RWPE2 (cell line): ENCODE measurements around the gene LARP4B.

ENCODE experiments used
- ATAC-seq: fragments of 200-7000 bp; cut with Tn5 transposase; 3 replicates; pipeline ENCODE4 v1.9.1; 2021; ENCODE audit warnings: low read depth
- DNase-seq: peaks from one replicate; pipeline ENCODE4 v3.0.0-alpha.2; 2020; ENCODE audit warnings: low spot score
- H3K27ac ChIP-seq: fragments of 450-650 bp; 2 replicates; pipeline ENCODE4 v1.5.1; 2017; ENCODE audit warnings: mild to moderate bottlenecking; ENCODE audit not compliant: poor library complexity, severe bottlenecking
- H3K27me3 ChIP-seq: fragments of 250-450 bp; sonication (Bioruptor Pico); 2 replicates; pipeline ENCODE4 v1.5.1; 2021; ENCODE audit warnings: mild to moderate bottlenecking, moderate library complexity; ENCODE audit not compliant: insufficient read depth, poor library complexity, severe bottlenecking
- H3K36me3 ChIP-seq: fragments of 250-450 bp; sonication (Bioruptor Pico); 2 replicates; pipeline ENCODE4 v1.5.1; 2020; ENCODE audit warnings: low read depth, mild to moderate bottlenecking, moderate library complexity
- H3K4me1 ChIP-seq: fragments of 250-450 bp; sonication (Bioruptor Pico); 2 replicates; pipeline ENCODE4 v1.5.1; 2021; ENCODE audit warnings: mild to moderate bottlenecking, moderate library complexity; ENCODE audit not compliant: insufficient read depth, poor library complexity, severe bottlenecking
- H3K4me3 ChIP-seq: fragments of 250-450 bp; sonication (Bioruptor Pico); 2 replicates; pipeline ENCODE4 v1.5.1; 2021; ENCODE audit warnings: mild to moderate bottlenecking, moderate library complexity; ENCODE audit not compliant: severe bottlenecking
- H3K9me3 ChIP-seq: fragments of 250-450 bp; sonication (Bioruptor Pico); 2 replicates; pipeline ENCODE4 v1.5.1; 2021; ENCODE audit warnings: mild to moderate bottlenecking, moderate library complexity; ENCODE audit not compliant: severe bottlenecking
- TF ChIP-seq, protein P1 (sequence below): fragments of 450-650 bp; IDR thresholded peaks from one replicate; pipeline ENCODE4 v1.5.1; 2017; ENCODE audit warnings: mild to moderate bottlenecking, moderate library complexity; ENCODE audit not compliant: poor library complexity, severe bottlenecking

The LARP4B gene

DNA sequence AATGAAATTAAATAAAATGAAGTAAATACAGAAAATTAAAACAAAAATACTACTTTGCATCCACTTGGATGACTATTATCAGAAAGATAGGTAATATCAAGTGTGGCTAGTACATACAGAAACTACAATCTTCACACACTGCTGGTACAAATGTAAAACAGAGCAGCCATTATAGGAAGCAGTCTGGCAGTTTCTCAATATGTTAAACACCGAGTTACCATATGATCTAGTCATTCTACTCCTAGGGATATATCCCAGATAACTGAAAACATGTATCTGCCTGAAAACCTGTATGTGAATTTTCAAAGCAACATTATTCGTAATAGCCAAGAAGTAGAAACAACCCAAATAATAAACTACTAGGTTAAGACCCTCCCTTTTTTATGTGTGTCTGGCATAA is 33.4 kb downstream of the LARP4B start:
- Histone ChIP-seq H3K27ac (no peak overlapping the region), H3K9me3 (no peaks in the 10 kb centered on the region), H3K27me3 (no peaks in the 10 kb centered on the region), H3K4me3 (no peak overlapping the region), H3K36me3 (peaks cover 12% of the 10 kb centered on the region), H3K4me1 (no peaks in the 10 kb centered on the region)
- ATAC-seq (no peak), DNase-seq (no peak)
- TF ChIP-seq, protein P1, sequence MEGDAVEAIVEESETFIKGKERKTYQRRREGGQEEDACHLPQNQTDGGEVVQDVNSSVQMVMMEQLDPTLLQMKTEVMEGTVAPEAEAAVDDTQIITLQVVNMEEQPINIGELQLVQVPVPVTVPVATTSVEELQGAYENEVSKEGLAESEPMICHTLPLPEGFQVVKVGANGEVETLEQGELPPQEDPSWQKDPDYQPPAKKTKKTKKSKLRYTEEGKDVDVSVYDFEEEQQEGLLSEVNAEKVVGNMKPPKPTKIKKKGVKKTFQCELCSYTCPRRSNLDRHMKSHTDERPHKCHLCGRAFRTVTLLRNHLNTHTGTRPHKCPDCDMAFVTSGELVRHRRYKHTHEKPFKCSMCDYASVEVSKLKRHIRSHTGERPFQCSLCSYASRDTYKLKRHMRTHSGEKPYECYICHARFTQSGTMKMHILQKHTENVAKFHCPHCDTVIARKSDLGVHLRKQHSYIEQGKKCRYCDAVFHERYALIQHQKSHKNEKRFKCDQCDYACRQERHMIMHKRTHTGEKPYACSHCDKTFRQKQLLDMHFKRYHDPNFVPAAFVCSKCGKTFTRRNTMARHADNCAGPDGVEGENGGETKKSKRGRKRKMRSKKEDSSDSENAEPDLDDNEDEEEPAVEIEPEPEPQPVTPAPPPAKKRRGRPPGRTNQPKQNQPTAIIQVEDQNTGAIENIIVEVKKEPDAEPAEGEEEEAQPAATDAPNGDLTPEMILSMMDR, result no peak

DNA sequence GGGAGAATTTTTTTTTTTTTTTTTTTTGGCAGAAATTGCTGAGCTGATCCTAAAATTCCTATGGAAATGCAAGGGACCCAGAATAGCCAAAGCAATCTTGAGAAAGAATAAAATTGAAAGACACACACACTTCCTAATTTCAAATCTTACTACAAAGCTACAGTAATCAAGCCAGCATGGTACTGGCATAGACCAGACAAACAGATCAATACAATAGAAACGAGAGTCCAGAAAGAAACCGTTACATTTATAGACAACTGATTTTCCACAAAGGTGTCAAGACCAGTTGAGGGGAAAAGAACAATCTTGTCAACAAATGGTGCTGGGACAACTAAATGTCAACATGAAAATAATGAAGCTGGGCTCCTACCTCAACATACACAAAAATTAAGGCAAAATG is 34.5 kb downstream of the LARP4B start:
- no peak for DNase-seq
- TF ChIP-seq, protein P1, result no peak
- Histone ChIP-seq H3K4me3 (no peak overlapping the region), H3K9me3 (no peaks in the 10 kb centered on the region), H3K4me1 (no peaks in the 10 kb centered on the region), H3K27ac (no peak overlapping the region), H3K36me3 (peaks cover 9% of the 10 kb centered on the region; the same call in 1 of the 2 replicates), H3K27me3 (no peaks in the 10 kb centered on the region)
- ATAC-seq, result no peak

DNA sequence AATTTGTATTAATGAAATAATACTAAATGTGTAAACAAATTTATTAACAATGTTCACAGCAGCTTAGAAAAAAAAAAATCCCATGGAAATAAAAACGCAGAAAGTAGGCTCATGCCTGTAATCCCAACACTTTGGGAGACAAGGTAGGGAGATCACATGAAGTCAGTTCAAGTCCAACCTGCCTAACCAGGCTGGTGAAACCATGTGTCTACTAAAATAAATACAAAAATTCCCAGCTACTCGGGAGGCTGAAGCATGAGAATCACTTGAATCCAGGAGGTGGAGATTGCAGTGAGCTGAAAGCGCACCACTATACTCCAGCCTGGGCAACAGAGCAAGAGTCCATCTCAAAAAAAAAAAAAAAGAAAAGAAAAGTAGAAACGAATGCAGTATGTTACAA is 36.2 kb downstream of the LARP4B start:
- H3K36me3 ChIP-seq, result peaks cover 5% of the 10 kb centered on the region; the same call in 1 of the 2 replicates
- H3K9me3 ChIP-seq, result no peaks in the 10 kb centered on the region
- TF ChIP-seq, protein P1, result no peak
- no peak overlapping the region for H3K27ac ChIP-seq
- H3K4me1 ChIP-seq, result no peaks in the 10 kb centered on the region
- no peaks in the 10 kb centered on the region for H3K27me3 ChIP-seq
- DNase-seq, result no peak
- H3K4me3 ChIP-seq, result no peak overlapping the region
- no peak for ATAC-seq

DNA sequence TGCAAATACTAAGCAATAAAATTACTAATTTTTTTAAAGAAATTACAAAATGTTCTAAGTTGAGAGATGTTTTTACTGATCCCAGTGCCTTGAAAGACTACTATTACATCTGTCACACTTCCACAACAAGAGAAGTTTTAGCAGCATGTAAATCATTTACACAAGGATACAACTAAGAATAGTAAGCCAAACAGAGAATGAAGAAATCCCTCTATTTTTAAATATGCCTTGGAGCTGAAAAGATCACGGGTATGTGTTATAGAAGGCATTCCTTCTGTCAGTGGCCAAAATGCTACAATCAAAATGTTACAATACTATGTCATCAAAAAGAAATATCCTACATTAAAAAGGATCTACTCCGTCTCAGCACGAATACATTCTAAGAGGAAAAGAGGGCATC is 52.6 kb downstream of the LARP4B start:
- H3K36me3 ChIP-seq, result peaks cover 65% of the 10 kb centered on the region
- no peak for DNase-seq

DNA sequence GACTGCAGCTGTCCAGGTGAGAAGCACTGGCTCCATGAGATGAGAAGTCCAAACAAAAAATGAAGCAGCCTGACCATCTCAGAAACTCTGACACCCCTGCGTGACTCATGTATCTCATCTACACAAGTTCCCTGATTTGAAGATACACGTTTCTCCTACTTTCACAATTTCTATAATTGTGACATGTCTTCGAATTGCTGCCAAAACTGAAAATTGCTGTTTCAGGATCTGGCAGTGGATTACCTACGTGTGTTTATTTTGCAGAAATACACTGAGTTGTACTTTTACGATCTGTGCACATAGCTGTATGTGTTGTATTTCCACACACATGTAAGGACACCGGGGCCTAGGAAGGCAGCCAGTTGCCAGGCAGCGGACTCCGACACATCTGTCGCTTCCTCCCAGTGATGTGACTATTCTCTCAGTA is 53.2 kb downstream of the LARP4B start:
- H3K4me1 ChIP-seq, result no peaks in the 10 kb centered on the region
- ATAC-seq (no peak), DNase-seq (no peak)
- H3K9me3 ChIP-seq, result no peaks in the 10 kb centered on the region
- no peaks in the 10 kb centered on the region for H3K27me3 ChIP-seq
- H3K4me3 ChIP-seq, result no peak overlapping the region
- TF ChIP-seq, protein P1, result no peak
- no peak overlapping the region for H3K27ac ChIP-seq
- peaks cover 60% of the 10 kb centered on the region for H3K36me3 ChIP-seq

More for the DNA sequence above, 52.6 kb downstream of the LARP4B start:
- Histone ChIP-seq H3K4me1 (no peaks in the 10 kb centered on the region), H3K27me3 (no peaks in the 10 kb centered on the region), H3K9me3 (no peaks in the 10 kb centered on the region), H3K4me3 (no peak overlapping the region), H3K27ac (no peak overlapping the region)
- no peak for ATAC-seq
- TF ChIP-seq, protein P1, result no peak
